Measurements from ENCODE around the gene USP32. TPM values are rescaled to one million over a fixed set of nuclear protein-coding genes. Genes with fewer than 3 reads are reported as not detected.

Gene USP32
- polyA plus RNA-seq, 3 donors = 10.1 to 26.6 (median 16.6) TPM

DNA sequence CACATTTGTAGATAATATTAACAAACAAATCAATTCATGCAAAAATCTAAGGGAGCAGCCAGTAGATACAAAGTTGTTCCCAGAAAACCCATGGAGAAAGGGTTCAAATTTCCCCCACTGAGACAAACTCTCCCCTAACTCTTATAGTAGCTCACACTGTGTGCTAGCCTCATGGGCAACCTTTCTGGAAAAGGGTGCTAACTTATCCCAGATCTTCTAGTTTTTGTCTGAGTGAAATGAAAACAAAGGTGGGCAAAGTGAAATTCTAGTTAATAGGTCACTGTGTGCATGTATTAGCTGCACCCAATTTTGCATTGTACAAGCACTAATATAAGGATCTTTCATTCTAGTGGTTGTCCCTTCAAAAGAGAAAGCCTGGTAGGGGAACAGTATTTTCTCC is 9.9 kb upstream of the USP32 start:
- Histone ChIP-seq H3K27ac (ENCODE audit: low read depth in 1 of 2, low read length in 2 of 2) (no peak overlapping the region), H3K9me3 (replicated peaks in 1 of 2; ENCODE audit: control insufficient read depth in 1 of 2, insufficient read depth in 1 of 2, low read length in 2 of 2) (no peaks in the 10 kb centered on the region), H3K79me2 (ENCODE audit: insufficient read depth, low read length) (peaks cover 8% of the 10 kb centered on the region), H3K4me3 (replicated peaks in 1 of 3; ENCODE audit: low read depth in 2 of 3, low read length in 3 of 3) (no peak overlapping the region), H2AFZ (ENCODE audit: insufficient read depth, low read depth, low read length, poor library complexity, severe bottlenecking) (no peak overlapping the region), H3K36me3 (replicated peaks in 1 of 2; ENCODE audit: control insufficient read depth in 1 of 2, insufficient read depth in 2 of 2, low read length in 2 of 2) (no peaks in the 10 kb centered on the region), H3K27me3 (ENCODE audit: control insufficient read depth in 2 of 2, insufficient read depth in 2 of 2, low read length in 2 of 2) (no peaks in the 10 kb centered on the region), H3K4me2 (replicated peaks; ENCODE audit: extremely low read depth, low read length, poor library complexity, severe bottlenecking) (no peak overlapping the region), H4K20me1 (ENCODE audit: insufficient read depth, low read length) (no peaks in the 10 kb centered on the region), H3K9ac (ENCODE audit: insufficient read depth, low read length, poor library complexity, severe bottlenecking) (no peak overlapping the region), H3K4me1 (ENCODE audit: control insufficient read depth in 1 of 2, insufficient read depth in 2 of 2, low read length in 2 of 2) (peaks cover 32 to 38% of the 10 kb centered on the region in 2 donors)
- H3K36me3 Mint-ChIP-seq = peaks cover 0 to 3% of the 10 kb centered on the region in 2 donors
- no peak overlapping the region for H3K27ac Mint-ChIP-seq
- no peak overlapping the region for H3K4me3 Mint-ChIP-seq
- peaks cover 0 to 1% (median 0%) of the 10 kb centered on the region in 7 donors for H3K9me3 Mint-ChIP-seq
- DNase-seq = no peak
- intact Hi-C loops (cut with micrococcal nuclease) = loop anchor here in 1 of 2 donors (10.0 kb wide), 1 partner anchor 47 kb away; no protein-coding TSS in a partner anchor
- H3K27me3 Mint-ChIP-seq (ENCODE audit: low read depth in 3 of 3) = peaks cover 0 to 4% (median 1%) of the 10 kb centered on the region in 3 donors
- TF ChIP-seq, protein P1, sequence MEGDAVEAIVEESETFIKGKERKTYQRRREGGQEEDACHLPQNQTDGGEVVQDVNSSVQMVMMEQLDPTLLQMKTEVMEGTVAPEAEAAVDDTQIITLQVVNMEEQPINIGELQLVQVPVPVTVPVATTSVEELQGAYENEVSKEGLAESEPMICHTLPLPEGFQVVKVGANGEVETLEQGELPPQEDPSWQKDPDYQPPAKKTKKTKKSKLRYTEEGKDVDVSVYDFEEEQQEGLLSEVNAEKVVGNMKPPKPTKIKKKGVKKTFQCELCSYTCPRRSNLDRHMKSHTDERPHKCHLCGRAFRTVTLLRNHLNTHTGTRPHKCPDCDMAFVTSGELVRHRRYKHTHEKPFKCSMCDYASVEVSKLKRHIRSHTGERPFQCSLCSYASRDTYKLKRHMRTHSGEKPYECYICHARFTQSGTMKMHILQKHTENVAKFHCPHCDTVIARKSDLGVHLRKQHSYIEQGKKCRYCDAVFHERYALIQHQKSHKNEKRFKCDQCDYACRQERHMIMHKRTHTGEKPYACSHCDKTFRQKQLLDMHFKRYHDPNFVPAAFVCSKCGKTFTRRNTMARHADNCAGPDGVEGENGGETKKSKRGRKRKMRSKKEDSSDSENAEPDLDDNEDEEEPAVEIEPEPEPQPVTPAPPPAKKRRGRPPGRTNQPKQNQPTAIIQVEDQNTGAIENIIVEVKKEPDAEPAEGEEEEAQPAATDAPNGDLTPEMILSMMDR (IDR thresholded peaks at IDR 0.05) = no peak
- peaks cover 38% of the 10 kb centered on the region for H3K4me1 Mint-ChIP-seq

DNA sequence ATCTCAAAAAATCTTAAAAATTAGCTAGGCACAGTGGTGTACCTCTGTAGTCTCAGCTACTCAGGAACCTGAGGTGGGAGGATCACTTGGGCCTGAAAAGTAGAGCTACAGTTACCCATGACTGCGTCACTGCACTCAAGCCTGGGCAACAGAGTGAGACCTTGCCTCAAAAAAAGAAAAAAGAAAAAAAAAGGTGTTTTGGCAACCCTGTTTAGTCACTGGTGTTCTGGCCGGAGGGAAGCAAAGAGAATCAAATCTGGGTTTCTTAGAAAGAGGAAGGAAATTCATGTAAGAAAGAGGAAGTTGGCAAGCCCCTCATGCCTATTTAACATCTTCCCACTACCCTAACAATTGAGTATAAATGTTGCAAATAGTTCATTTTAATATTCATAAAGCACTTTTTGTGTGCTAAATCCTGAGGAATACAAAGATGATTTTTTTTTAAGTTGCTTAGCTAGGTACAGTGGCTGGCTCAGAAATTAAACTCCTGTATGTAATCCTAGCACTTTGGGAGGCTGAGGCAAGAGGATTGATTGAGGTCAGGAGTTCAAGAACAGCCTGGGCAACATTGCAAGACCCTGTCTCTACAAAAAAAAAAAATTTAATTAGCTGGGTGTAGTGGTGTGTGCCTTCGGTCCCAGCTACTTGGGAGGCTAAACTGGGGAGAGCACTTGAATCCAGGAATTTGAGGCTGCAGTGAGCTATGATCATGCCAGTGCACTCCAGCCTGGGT is 6.5 kb upstream of the USP32 start:
- Histone ChIP-seq H3K27ac (ENCODE audit: low read depth in 1 of 2, low read length in 2 of 2) (peak overlapping the region; percentile 94 to 99), H3K4me3 (replicated peaks in 1 of 3; ENCODE audit: low read depth in 2 of 3, low read length in 3 of 3) (peak overlapping the region in 1 of 3 experiments; percentile 45), H3K27me3 (ENCODE audit: control insufficient read depth in 2 of 2, insufficient read depth in 2 of 2, low read length in 2 of 2) (no peaks in the 10 kb centered on the region), H4K20me1 (ENCODE audit: insufficient read depth, low read length) (no peaks in the 10 kb centered on the region), H3K36me3 (replicated peaks in 1 of 2; ENCODE audit: control insufficient read depth in 1 of 2, insufficient read depth in 2 of 2, low read length in 2 of 2) (no peaks in the 10 kb centered on the region), H3K4me1 (ENCODE audit: control insufficient read depth in 1 of 2, insufficient read depth in 2 of 2, low read length in 2 of 2) (peaks cover 65 to 67% of the 10 kb centered on the region in 2 donors), H3K79me2 (ENCODE audit: insufficient read depth, low read length) (peaks cover 17% of the 10 kb centered on the region), H2AFZ (ENCODE audit: insufficient read depth, low read depth, low read length, poor library complexity, severe bottlenecking) (no peak overlapping the region), H3K9me3 (replicated peaks in 1 of 2; ENCODE audit: control insufficient read depth in 1 of 2, insufficient read depth in 1 of 2, low read length in 2 of 2) (no peaks in the 10 kb centered on the region), H3K4me2 (replicated peaks; ENCODE audit: extremely low read depth, low read length, poor library complexity, severe bottlenecking) (peak overlapping the region; percentile 37), H3K9ac (ENCODE audit: insufficient read depth, low read length, poor library complexity, severe bottlenecking) (peak overlapping the region; percentile 55)
- H3K4me3 Mint-ChIP-seq = peak overlapping the region in 1 of 2 donors; percentile 35
- peaks cover 0 to 1% (median 1%) of the 10 kb centered on the region in 3 donors for H3K27me3 Mint-ChIP-seq (ENCODE audit: low read depth in 3 of 3)
- DNase-seq = peak; percentile 87 to 95 (median 95)
- WGBS (ENCODE audit: insufficient coverage) = no CpG with 5 or more reads among the region's 3 CpGs
- intact Hi-C loops (cut with micrococcal nuclease) = no loop called here
- peaks cover 64% of the 10 kb centered on the region for H3K4me1 Mint-ChIP-seq
- H3K36me3 Mint-ChIP-seq = peaks cover 0 to 3% of the 10 kb centered on the region in 2 donors
- peaks cover 0 to 1% (median 0%) of the 10 kb centered on the region in 7 donors for H3K9me3 Mint-ChIP-seq
- peak overlapping the region; percentile 95 to 98 (median 98) for H3K27ac Mint-ChIP-seq
- TF ChIP-seq, protein P1 (IDR thresholded peaks at IDR 0.05) = no peak

Measured in CD14-positive monocyte (primary cell).